Suprapubic skin (tissue), 4 donors: ENCODE data around the gene IPPK.

ENCODE experiments used
- CTCF ChIP-seq, 2 donors: fragments of 200-600 bp in 1 of 2; fragments of 450-650 bp in 1 of 2; sonication (generic) in 1 of 2; IDR thresholded peaks; one replicate each; pipeline ENCODE4 v1.5.1; 2016 to 2019; ENCODE audit warnings: antibody characterized with exemption in 2 of 2, mild to moderate bottlenecking in 1 of 2, moderate library complexity in 1 of 2
- EP300 ChIP-seq: sonication (generic); formaldehyde crosslinking; IDR thresholded peaks from one replicate; pipeline ENCODE4 v1.6.1; 2017; ENCODE audit warnings: antibody characterized with exemption
- POLR2A ChIP-seq, 2 donors: fragments of 450-650 bp; IDR thresholded peaks; one replicate each; pipeline ENCODE4 v1.6.1; 2017; ENCODE audit warnings: antibody characterized with exemption in 2 of 2, mild to moderate bottlenecking in 2 of 2, moderate library complexity in 2 of 2
- POLR2AphosphoS5 ChIP-seq, 3 donors: sonication (generic); formaldehyde crosslinking; IDR thresholded peaks; one replicate each; pipeline ENCODE4 v1.6.1; 2017; ENCODE audit warnings: antibody characterized with exemption in 3 of 3

- no peak for TF ChIP-seq CTCF (IDR thresholded peaks at IDR 0.05)
- no peak for TF ChIP-seq POLR2AphosphoS5 (IDR thresholded peaks at IDR 0.05)
- TF ChIP-seq POLR2A (IDR thresholded peaks at IDR 0.05) = no peak
- no peak for TF ChIP-seq EP300
These were observed 27.4 kb downstream of the IPPK start for GRCh38 chr9:92642564-92642963.
